BJ (cell line): ENCODE results near the gene PGBD5. TPM values are rescaled to one million over a fixed set of nuclear protein-coding genes. Genes with fewer than 3 reads are reported as not detected.
"Not testable (repeated sequence)": the region's sequence is repeated elsewhere in the genome, so short reads cannot be mapped to it uniquely, and the experiment has no call there.

Source experiments
- CTCF ChIA-PET: fragments of 350-600 bp; formaldehyde crosslinking; extraction: SDS; loops from one replicate; lab custom pipeline; 2021; ENCODE audit warnings: antibody characterized with exemption, inconsistent platforms; lab: Yijun Ruan, JAX
- POLR2A ChIA-PET: fragments of 300-600 bp; sonication (Branson Sonifier 250); formaldehyde crosslinking; extraction: SDS; loops from one replicate; lab custom pipeline; 2021; ENCODE audit warnings: antibody characterized with exemption; lab: Charles Lee
- DNase-seq: peaks from one replicate; pipeline ENCODE4 v3.0.0-alpha.2; 2011; ENCODE audit warnings: low read depth
- H3K27me3 ChIP-seq: 2 replicates; pipeline ENCODE4 v1.6.0; 2011; ENCODE audit warnings: low read length; ENCODE audit not compliant: control insufficient read depth, insufficient read depth
- H3K36me3 ChIP-seq: 2 replicates; pipeline ENCODE4 v1.5.1; 2011; ENCODE audit warnings: low read length; ENCODE audit not compliant: control insufficient read depth, insufficient read depth
- H3K4me3 ChIP-seq: 2 replicates; pipeline ENCODE4 v1.5.1; 2011; ENCODE audit warnings: low read depth, mild to moderate bottlenecking, control low read depth, low read length
- CTCF ChIP-seq: IDR thresholded peaks from 2 replicates; pipeline ENCODE4 v1.5.1; 2011; ENCODE audit warnings: low read depth, mild to moderate bottlenecking, control low read depth, inconsistent platforms, low read length, moderate library complexity; ENCODE audit not compliant: insufficient read depth
- polyA minus RNA-seq: library from RNA; depleted of rRNA, polyadenylated mRNA; stranded (reverse); fragments of >200 nt; gene quantifications from 2 replicates; pipeline ENCODE4 v1.2.3, GENCODE V29; 2011; rRNA and poly(A)+ RNA removed
- polyA plus RNA-seq: library from polyadenylated mRNA; depleted of rRNA; stranded (reverse); fragments of >200 nt; gene quantifications from 2 replicates; pipeline ENCODE4 v1.2.3, GENCODE V29; 2011; rRNA removed

PGBD5 gene
- polyA plus RNA-seq: 0.06 and 0.07 TPM in 2 replicates
- polyA minus RNA-seq: 0.05 and 0.33 TPM in 2 replicates

GRCh38 chr1:230426246-230427093, at the start of gene PGBD5:
Gene PGBD5, minus strand, starts transcription at chr1:230426332. Its CDS starts 404 bp downstream, at chr1:230425928.
- POLR2A ChIA-PET: no interaction called here
- Histone ChIP-seq H3K36me3 (no peaks in the 10 kb centered on the region), H3K27me3 (peaks cover 19% of the 10 kb centered on the region), H3K4me3 (peak within 1 kb of the TSS; percentile 53)
- peak; percentile 2 for DNase-seq
- no peak for TF ChIP-seq CTCF
- CTCF ChIA-PET: interaction anchor here (1.2 kb wide), 1 partner anchor 155 kb away, joined by 3 read pairs; no protein-coding TSS in a partner anchor

- CTCF ChIA-PET, DNase-seq, POLR2A ChIA-PET, H3K36me3 ChIP-seq, H3K27me3 ChIP-seq, H3K4me3 ChIP-seq: not testable (repeated sequence)
Observed at GRCh38 chr1:230474924-230475323, 48.8 kb upstream of the PGBD5 start.

GRCh38 chr1:230470750-230471149, 44.6 kb upstream of the PGBD5 start:
- POLR2A ChIA-PET, DNase-seq, H3K4me3 ChIP-seq, H3K36me3 ChIP-seq, H3K27me3 ChIP-seq, CTCF ChIA-PET: not testable (repeated sequence)

GRCh38 chr1:230469271-230469670, 43.1 kb upstream of the PGBD5 start:
- POLR2A ChIA-PET: no interaction called here
- Histone ChIP-seq H3K27me3 (no peaks in the 10 kb centered on the region), H3K36me3 (no peaks in the 10 kb centered on the region), H3K4me3 (no peak overlapping the region)
- no peak for TF ChIP-seq CTCF
- CTCF ChIA-PET: no interaction called here
- no peak for DNase-seq

- ChIA-PET CTCF (no interaction called here), POLR2A (no interaction called here)
- no peaks in the 10 kb centered on the region for H3K36me3 ChIP-seq
- DNase-seq: no peak
- no peak overlapping the region for H3K4me3 ChIP-seq
- TF ChIP-seq CTCF: no peak
- no peaks in the 10 kb centered on the region for H3K27me3 ChIP-seq
Observed at GRCh38 chr1:230465691-230466090, 39.6 kb upstream of the PGBD5 start.

- TF ChIP-seq CTCF: no peak
- Histone ChIP-seq H3K4me3 (no peak overlapping the region), H3K36me3 (no peaks in the 10 kb centered on the region), H3K27me3 (no peaks in the 10 kb centered on the region)
- no peak for DNase-seq
- ChIA-PET CTCF (no interaction called here), POLR2A (no interaction called here)
Observed at GRCh38 chr1:230464671-230465070, 38.5 kb upstream of the PGBD5 start.
